SK-N-SH (cell line): Measurements from ENCODE around the gene ABHD3. TPM values are rescaled to one million over a fixed set of nuclear protein-coding genes. Genes with fewer than 3 reads are reported as not detected.

Experiments
- CTCF ChIA-PET: fragments of 300-600, 350-600 bp; formaldehyde crosslinking; extraction: SDS; loops from one replicate; lab custom pipeline; 2021; lab: Yijun Ruan, JAX
- POLR2A ChIA-PET: fragments of 350-600 bp; sonication (Branson Sonifier 250); formaldehyde crosslinking; extraction: SDS; loops from one replicate; lab custom pipeline; 2020; ENCODE audit warnings: antibody characterized with exemption, inconsistent platforms; lab: Yijun Ruan, JAX
- DNase-seq: peaks from one replicate; pipeline ENCODE4 v3.0.0; 2012
- H2AFZ ChIP-seq: fragments of 200-600 bp; sonication (generic); 2 replicates; pipeline ENCODE4 v1.8.1; 2016; ENCODE audit warnings: antibody characterized with exemption, mild to moderate bottlenecking, low read depth
- H3F3A ChIP-seq: fragments of 200-600 bp; sonication (generic); replicated peaks from 2 replicates; pipeline ENCODE3; 2016; ENCODE audit warnings: antibody characterized with exemption, mild to moderate bottlenecking; ENCODE audit not compliant: insufficient read depth
- H3K27ac ChIP-seq, 2 experiments: fragments of 200-500 bp in 1 of 2; fragments of 200-600 bp in 1 of 2; sonication (Bioruptor generic) in 1 of 2; sonication (generic), shearing (Covaris generic) in 1 of 2; 2 replicates each; pipeline versions ENCODE4 v1.5.1 to v1.6.1; 2014 to 2016; ENCODE audit warnings: low read depth in 2 of 2, inconsistent platforms in 1 of 2, low read length in 1 of 2, mild to moderate bottlenecking in 1 of 2, mixed read lengths in 1 of 2
- H3K27me3 ChIP-seq: fragments of 200-600 bp; sonication (generic), shearing (Covaris generic); 2 replicates; pipeline ENCODE4 v1.6.1; 2016; ENCODE audit warnings: mixed run types; ENCODE audit not compliant: insufficient read depth
- H3K36me3 ChIP-seq, 2 experiments: fragments of 200-500 bp in 1 of 2; fragments of 200-600 bp in 1 of 2; sonication (Bioruptor generic) in 1 of 2; sonication (generic) in 1 of 2; replicated peaks in 1 of 2; 2 replicates each; pipeline versions ENCODE3 to v1.5.1; 2014 to 2016; ENCODE audit warnings: low read length in 1 of 2, mild to moderate bottlenecking in 1 of 2; ENCODE audit not compliant: insufficient read depth in 2 of 2, control insufficient read depth in 1 of 2
- H3K4me1 ChIP-seq, 2 experiments: fragments of 200-500 bp in 1 of 2; fragments of 200-600 bp in 1 of 2; sonication (Bioruptor generic) in 1 of 2; sonication (generic), shearing (Covaris generic) in 1 of 2; 2 replicates each; pipeline versions ENCODE4 v1.5.1 to v1.6.1; 2014 to 2016; ENCODE audit warnings: low read depth in 1 of 2, low read length in 1 of 2, mixed run types in 1 of 2; ENCODE audit not compliant: insufficient read depth in 2 of 2, control insufficient read depth in 1 of 2
- H3K4me2 ChIP-seq: fragments of 200-600 bp; sonication (generic), shearing (Covaris generic); 2 replicates; pipeline ENCODE4 v1.6.1; 2017; ENCODE audit warnings: mixed run types
- H3K4me3 ChIP-seq, 2 experiments: fragments of 200-500 bp in 1 of 2; fragments of 200-600 bp in 1 of 2; sonication (Bioruptor generic) in 1 of 2; sonication (generic), shearing (Covaris generic) in 1 of 2; 2 replicates each; pipeline versions ENCODE4 v1.5.1 to v1.8.1; 2014 to 2016; ENCODE audit warnings: low read depth in 2 of 2, inconsistent platforms in 1 of 2, low read length in 1 of 2, mild to moderate bottlenecking in 1 of 2, mixed read lengths in 1 of 2, moderate library complexity in 1 of 2
- H3K79me2 ChIP-seq: fragments of 200-600 bp; sonication (generic); 2 replicates; pipeline ENCODE4 v1.8.1; 2017; ENCODE audit warnings: mild to moderate bottlenecking; ENCODE audit not compliant: insufficient read depth
- H3K9ac ChIP-seq: fragments of 200-600 bp; sonication (generic); 2 replicates; pipeline ENCODE4 v1.6.1; 2017; ENCODE audit warnings: mixed run types
- H3K9me2 ChIP-seq: fragments of 200-600 bp; sonication (generic); 2 replicates; pipeline ENCODE4 v1.6.1; 2017; ENCODE audit warnings: mixed run types
- H3K9me3 ChIP-seq: fragments of 200-600 bp; sonication (generic); 2 replicates; pipeline ENCODE4 v1.6.1; 2017; ENCODE audit warnings: mixed run types, mild to moderate bottlenecking, moderate library complexity
- H4K20me1 ChIP-seq: fragments of 200-600 bp; sonication (generic); 2 replicates; pipeline ENCODE4 v1.6.1; 2017; ENCODE audit warnings: mild to moderate bottlenecking, mixed run types; ENCODE audit not compliant: insufficient read depth
- RFX5 ChIP-seq: IDR thresholded peaks from 2 replicates; pipeline ENCODE4 v1.6.1; 2012; ENCODE audit warnings: mild to moderate bottlenecking, improper control_type of control experiment, low read length
- RXRA ChIP-seq: IDR thresholded peaks from 2 replicates; pipeline ENCODE4 v1.4.0; 2012; ENCODE audit warnings: low read depth, mild to moderate bottlenecking, borderline replicate concordance
- WGBS: methylation state at CpG from one replicate; pipeline ENCODE4 v1.1.6; 2017; ENCODE audit warnings: low lambda C conversion rate; 5-methylcytosine and 5-hydroxymethylcytosine counted together
- polyA plus RNA-seq, 3 experiments: library from polyadenylated mRNA; depleted of rRNA; stranded (reverse); fragments of >200 nt; gene quantifications; 2 replicates each; pipeline ENCODE4 v1.2.3, GENCODE V29; 2012
- small RNA-seq, 7 experiments: library from RNA; depleted of rRNA; stranded (forward); fragments of <200 nt; gene quantifications; one replicate each; pipeline ENCODE3, GENCODE V24; 2012
- TF ChIP-seq, protein P1 (sequence below): IDR thresholded peaks from 2 replicates; pipeline ENCODE4 v1.4.0; 2012; ENCODE audit warnings: low read depth, borderline replicate concordance

ABHD3 gene
- polyA plus RNA-seq, 1 of the 3 experiments (the other 2 are of a cell fraction), result 4.3 TPM

DNA sequence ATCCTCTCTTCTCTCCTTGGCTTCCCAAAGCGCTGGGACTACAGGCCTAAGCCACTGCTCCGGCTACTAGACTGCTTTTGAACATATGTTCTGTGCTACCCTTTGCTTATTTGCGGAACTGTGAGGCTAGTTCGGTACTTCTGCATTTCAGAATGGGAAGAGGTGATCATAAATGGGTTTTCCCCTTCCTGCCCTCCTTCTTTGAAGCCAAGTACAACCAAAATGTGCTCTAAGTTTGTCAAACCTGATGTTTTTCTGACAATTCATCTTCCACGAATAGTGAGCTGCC, 102.3 kb downstream of the ABHD3 start:
- Histone ChIP-seq H4K20me1 (peaks cover 3% of the 10 kb centered on the region; the same call in 1 of the 2 replicates), H3K4me2 (no peak overlapping the region), H3F3A (peaks cover 23% of the 10 kb centered on the region), H3K27ac (no peak overlapping the region), H3K36me3 (peaks cover 0 to 8% of the 10 kb centered on the region in 2 experiments), H3K9ac (no peak overlapping the region), H3K27me3 (no peaks in the 10 kb centered on the region), H3K79me2 (peaks cover 28% of the 10 kb centered on the region), H3K9me2 (no peaks in the 10 kb centered on the region), H2AFZ (no peak overlapping the region), H3K4me1 (peaks cover 3 to 7% of the 10 kb centered on the region in 2 experiments; a peak in 2 of 4 replicates), H3K9me3 (no peaks in the 10 kb centered on the region), H3K4me3 (no peak overlapping the region)
- TF ChIP-seq, protein P1, sequence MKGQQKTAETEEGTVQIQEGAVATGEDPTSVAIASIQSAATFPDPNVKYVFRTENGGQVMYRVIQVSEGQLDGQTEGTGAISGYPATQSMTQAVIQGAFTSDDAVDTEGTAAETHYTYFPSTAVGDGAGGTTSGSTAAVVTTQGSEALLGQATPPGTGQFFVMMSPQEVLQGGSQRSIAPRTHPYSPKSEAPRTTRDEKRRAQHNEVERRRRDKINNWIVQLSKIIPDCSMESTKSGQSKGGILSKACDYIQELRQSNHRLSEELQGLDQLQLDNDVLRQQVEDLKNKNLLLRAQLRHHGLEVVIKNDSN, result no peak
- TF ChIP-seq RFX5 (no peak), RXRA (no peak)
- WGBS, result 97% methylated on average over 5 of the region's 5 CpGs
- CTCF ChIA-PET, result interaction anchor here (0.9 to 5.3 kb wide), 2 partner anchors 9 to 112 kb away, joined by 3 to 88 read pairs; partner anchors contain the start of gene SNRPD1
- POLR2A ChIA-PET, result interaction anchor here (0.7 kb wide), 1 partner anchor 8 kb away, joined by 4 read pairs; no protein-coding TSS in a partner anchor
- DNase-seq, result no peak

Small RNAs within 50 kb of the gene (small RNA-seq; reads per million reads assigned to genes)
- 0 reads per million in 7 experiments for gene MIR320C1
- 0 reads per million in 7 experiments for gene RF00019
- 0 to 3.1 (median 0) reads per million in 7 experiments for gene RF01241

Other genes starting within 250 kb of the ABHD3 start
- 2.2 and 2.7 TPM in 2 replicates for gene ESCO1, start 104.1 kb downstream of the ABHD3 start, polyA plus RNA-seq (2012; rRNA removed)
- 21.0 and 24.6 TPM in 2 replicates for gene SNRPD1, start 92.5 kb downstream of the ABHD3 start, polyA plus RNA-seq (2012; rRNA removed)
- gene MIB1, start 36.0 kb upstream of the ABHD3 start, polyA plus RNA-seq (2012; rRNA removed), result 5.0 and 6.5 TPM in 2 replicates